H1 (cell line): ENCODE measurements around the gene ZBTB20.

Experiments
- CTCF ChIP-seq, 3 experiments: IDR thresholded peaks; 1 replicate in 2 of 3; 2 replicates in 1 of 3; pipeline versions ENCODE4 v1.5.1 to v1.6.1; 2011; ENCODE audit warnings: low read length in 3 of 3, mild to moderate bottlenecking in 3 of 3, inconsistent platforms in 2 of 3, low read depth in 1 of 3, moderate library complexity in 1 of 3; ENCODE audit not compliant: insufficient read depth in 1 of 3; ENCODE audit errors: control extremely low read depth in 1 of 3
- GTF2F1 ChIP-seq: IDR thresholded peaks from 2 replicates; pipeline ENCODE4 v1.6.1; 2012; ENCODE audit warnings: low read depth, low read length, improper control_type of control experiment, borderline replicate concordance
- KDM1A ChIP-seq: fragments of 200-600, 300-600 bp; sonication (generic); IDR thresholded peaks from 2 replicates; pipeline ENCODE4 v1.7.1; 2016; ENCODE audit warnings: mild to moderate bottlenecking, low read length, borderline replicate concordance

GRCh38 chr3:114377426-114377825 lies 769.7 kb downstream of the ZBTB20 start:
- TF ChIP-seq GTF2F1 (no peak), KDM1A (no peak), CTCF (IDR thresholded peaks at IDR 0.05; ENCODE audit: control extremely low read depth in 1 of 3, insufficient read depth in 1 of 3, low read depth in 1 of 3, low read length in 3 of 3) (no peak)
